ENCODE results near the gene FBXL22.

The FBXL22 gene, protein sequence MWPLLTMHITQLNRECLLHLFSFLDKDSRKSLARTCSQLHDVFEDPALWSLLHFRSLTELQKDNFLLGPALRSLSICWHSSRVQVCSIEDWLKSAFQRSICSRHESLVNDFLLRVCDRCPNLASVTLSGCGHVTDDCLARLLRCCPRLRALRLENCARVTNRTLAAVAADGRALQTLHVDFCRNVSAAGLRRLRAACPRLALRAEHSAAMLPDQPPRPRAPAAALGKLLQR

DNA sequence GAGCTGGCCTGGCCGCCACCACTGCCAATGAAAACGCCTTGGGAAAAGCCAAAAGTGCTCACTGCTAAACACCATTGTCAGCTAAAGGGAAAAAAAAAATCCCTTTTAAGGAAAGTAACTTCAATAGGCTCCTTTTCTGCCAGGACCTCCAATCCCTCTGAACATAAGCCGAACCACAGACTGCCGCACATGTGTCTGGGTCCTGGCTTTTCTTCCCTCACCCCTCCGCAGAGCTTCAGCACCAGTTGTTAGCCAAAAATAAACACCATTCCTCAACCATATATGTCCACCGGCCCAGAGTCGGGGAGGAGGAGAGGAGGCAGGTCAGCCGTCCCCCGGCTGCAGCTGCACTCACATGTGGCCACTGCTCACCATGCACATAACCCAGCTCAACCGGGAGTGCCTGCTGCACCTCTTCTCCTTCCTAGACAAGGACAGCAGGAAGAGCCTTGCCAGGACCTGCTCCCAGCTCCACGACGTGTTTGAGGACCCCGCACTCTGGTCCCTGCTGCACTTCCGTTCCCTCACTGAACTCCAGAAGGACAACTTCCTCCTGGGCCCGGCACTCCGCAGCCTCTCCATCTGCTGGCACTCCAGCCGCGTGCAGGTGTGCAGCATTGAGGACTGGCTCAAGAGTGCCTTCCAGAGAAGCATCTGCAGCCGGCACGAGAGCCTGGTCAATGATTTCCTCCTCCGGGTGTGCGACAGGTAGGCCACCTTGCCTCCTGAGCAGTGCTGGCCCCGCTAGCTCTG lies at the start of gene FBXL22:
Gene FBXL22, plus strand, starts transcription at position 350 of the 753 bp plus-strand sequence. Its CDS starts 6 bp downstream, at position 356.
- DNase-seq = no peak

DNA sequence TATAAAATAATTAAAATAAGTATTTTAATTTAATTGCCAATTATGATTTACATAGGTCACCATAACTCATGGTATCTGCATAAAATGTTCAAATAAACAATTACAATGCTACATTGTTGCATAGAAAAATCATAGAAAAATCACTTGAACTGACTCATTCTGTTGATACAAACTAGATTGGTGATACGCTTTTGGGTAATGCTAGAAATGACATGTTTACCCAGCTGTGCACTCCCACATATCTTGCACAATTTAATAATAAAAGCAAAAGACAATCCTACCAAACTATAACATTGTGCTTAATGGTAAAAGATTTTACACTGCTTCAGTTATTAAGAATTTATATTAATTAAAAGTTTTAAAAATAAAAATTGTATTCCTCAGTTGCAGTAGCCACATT lies 45.8 kb upstream of the FBXL22 start:
- peak; percentile 54 for DNase-seq

DNA sequence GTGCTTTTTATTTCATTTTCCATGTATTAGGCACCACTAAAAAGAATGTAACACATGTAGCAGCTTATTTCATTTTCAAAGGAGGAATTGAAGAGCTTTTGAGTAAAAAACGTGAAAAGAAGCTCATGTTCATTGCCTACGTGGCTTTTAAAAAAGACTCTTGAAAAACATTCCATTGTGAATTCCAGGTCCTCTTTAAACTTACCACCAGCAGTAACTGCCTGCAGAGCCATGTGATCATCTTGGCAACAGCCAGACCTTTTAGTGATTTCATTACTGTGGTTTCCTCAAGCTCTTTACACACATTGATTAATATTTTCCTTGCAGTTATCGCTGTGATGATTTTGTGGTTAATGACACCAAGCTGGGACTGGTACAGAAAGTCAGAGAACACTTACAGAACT lies 43.8 kb upstream of the FBXL22 start:
- DNase-seq = peak; percentile 98

DNA sequence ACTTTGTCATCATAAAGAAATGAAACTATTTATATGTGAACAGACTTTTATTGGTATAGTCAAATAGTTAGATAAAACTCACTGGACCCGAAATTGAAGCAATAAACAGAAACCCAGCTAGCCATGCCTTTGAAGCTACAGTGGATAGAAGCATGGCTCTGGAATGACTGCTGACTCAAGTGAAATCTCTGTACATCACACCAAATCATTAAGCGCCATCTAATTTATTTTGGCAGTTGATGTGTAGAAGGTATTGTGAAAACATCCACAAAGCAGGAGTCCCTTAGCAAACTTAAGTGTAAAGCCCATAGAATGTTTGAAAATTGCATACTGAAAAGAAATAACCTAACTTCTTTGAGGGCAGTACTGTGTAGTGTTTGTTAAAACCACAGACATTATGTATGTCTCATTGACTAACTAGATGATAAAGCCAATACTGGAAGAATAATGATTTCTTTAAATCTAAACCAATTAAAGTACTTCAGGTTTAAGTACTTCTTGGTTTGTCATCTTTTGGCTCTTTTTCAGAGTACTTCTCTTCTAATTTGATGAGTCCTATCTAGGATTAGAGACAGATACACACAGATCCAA lies 42.8 kb upstream of the FBXL22 start:
- DNase-seq = no peak

DNA sequence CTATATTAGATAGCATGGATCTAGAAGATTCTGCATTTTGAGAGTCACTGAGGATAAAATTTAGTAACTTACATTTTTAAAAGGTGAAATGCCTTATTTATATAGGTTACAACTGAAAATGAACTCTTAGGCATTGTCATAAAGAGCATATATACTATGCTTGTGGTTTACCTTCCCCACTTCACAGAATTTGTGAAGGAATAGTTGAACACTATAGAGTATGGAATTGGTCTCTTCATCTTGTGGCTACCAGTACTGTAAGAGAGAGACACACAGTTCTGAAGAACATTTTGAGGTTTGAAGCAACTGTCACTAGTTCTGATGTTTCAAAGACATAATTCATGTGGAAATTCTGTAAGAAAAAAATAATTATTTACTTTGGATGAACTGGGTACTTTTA lies 41.7 kb upstream of the FBXL22 start:
- DNase-seq = no peak

DNA sequence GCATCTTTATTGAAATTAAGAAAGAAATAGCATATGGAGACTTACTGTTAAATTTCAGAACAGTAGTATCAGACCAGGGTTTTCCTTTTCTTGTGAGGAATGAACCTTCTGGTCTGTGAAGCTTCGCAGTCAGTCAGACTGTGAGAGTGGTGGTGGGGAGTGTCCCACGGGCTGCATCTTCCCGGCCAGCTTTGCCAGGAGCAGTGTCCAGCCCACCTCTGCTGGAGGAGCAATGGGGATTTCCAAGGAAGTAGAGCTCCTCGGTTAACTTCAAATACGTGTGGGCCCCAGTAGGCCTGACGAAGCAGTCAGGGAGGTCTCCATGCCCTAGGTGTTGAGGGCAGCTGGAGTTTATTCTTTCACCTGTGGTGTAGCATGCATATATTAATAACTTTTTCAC lies 40.9 kb upstream of the FBXL22 start:
- no peak for DNase-seq

DNA sequence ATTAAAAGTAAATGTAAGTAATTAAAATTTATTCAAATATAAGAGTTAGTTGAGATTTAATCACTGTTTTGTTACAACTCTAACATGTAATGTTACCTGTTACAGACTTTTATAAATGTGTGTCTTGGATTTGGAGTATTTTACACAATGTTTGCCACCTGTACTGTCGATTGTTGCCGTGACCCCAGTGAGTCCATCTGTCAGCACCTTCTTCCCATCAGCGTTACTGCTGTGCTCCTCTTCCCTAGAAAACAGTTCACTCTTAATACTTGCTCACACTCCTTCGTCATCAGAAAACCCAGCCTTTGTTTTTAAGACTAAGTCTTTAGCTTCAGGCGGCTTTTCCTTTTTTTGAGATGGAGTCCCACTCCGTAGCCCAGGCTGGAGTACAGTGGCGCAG lies 40.5 kb upstream of the FBXL22 start:
- no peak for DNase-seq

DNA sequence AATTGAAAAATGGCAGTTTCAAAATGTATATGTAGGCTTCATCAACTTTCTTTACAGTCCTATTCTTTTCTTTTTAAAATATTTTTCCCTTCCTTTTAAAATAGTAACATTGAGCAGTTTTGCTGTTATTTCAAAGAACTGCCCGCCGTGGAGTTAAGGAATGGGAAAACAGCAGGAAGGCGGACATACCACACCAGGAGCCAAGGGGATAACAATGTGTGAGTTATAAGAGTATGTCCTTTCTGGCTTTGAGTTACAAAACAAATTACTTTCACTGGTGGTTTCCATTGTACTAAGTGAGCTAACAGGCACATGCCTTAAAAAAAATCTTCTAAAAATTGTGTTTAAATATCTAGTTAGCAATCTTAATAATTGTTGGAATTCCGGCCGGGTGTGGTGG lies 37.4 kb upstream of the FBXL22 start:
- DNase-seq = no peak

DNA sequence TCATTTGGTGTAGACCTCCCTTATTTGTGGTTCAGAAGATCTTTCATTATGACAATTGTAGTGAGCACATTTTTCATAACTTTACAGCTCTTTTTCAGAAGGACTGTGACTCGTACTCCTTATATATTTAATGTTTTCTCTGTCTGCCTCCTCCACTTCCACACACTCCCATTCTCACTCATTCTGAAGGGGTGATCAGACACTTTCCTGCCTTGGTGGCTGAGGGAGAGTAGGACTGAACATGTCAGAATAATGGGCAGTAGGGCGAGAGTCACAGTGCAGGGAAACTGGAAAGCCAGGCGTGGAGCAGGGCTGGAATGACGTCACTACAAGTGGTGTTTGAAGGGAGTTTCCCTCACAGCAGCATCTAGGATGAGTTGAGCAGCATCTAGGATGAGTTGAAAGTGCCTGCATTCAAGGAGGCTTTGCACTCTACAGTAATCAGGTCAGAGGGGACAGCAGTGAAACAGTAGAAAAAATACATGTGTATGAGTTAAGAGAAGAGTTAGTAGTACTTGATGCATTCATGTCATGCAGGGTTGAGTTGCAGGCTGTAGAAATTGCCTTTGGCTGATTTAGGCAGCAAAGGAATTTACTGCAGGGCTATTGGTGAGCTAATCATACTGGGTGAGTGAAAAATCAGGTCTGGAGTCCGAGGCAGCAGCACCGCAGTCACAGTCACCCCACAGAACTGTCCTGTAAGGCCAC lies 36.3 kb upstream of the FBXL22 start:
- DNase-seq = no peak

DNA sequence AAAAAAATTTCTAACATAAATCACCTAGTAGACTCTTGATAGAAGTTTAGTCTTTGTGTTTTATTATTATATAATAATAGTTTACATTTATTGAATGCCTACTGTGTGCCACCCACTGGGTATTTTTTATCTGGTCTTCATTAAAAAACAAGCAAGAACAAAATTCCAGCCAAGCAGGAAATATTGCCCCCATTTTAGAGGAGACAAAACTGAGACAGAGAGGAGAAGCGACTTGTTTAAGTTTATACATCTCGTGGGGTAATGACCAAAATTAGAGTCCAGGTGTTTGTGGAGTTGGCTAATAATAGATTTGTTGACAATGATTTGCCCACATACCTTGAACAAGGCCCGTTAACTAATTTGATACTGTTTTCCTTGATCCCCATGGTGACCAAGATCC lies 33.1 kb upstream of the FBXL22 start:
- DNase-seq = no peak

DNA sequence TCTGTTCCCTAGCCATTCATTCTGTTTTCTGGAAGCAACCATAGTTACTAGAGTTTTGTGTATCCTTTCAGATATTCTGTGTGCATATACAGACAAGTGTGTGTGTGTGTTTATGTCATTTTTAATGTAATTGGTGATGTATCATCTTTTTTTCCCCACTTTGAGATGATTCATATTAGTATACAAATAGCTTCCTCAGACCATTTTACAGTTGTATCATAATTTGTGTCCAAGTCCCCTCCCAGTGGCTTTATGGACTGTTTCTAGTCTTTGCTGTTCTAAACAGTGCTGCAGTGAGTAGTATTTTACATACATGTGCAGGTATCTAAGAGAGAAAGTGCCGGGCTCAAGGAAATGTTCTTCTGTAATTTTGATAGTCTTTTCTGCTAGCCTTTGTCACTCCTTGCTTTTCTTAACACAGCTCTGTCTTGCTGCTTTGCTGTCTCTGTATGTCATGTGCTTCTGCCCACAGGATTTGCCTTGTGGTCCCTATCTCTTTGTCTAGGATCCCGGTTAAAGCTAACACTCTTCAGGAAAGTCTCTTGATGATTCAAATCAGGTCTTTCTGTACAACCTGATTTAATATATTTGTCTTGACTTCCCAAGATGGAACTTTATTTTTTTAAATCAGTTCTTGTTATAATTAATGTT lies 31.5 kb upstream of the FBXL22 start:
- no peak for DNase-seq

DNA sequence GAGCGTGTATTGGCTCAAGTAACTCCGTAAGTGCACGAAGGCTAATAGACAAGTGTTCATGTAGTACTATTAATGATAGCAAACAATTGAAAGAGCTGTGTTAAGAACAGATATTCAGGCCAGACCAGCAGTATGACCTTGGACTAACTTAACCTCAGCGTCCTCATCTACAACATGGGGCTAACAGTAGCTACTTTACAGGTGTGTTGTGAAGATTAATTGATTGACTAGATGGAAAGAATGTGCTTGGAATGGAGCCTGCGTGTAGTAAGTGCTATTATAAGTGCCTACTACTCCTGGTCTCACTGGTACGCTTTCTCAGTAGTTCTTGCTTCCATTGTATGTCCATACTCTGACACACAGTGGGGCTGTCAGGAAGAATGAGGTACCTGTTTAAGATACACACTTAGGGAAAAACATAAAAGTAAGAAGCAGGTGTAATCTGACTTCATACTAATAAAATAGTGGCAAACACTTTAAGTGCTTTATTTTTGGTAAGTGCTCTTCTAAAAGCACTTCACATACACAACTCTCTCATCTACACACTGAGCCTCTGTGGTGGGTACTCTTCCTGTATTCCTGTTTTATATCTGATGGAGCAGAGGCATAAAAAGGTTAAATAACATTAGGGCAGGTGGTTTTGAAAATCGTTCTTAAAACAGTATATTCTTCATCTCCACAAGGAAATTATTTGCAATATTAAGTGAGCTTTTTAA lies 24.3 kb upstream of the FBXL22 start:
- DNase-seq = no peak

DNA sequence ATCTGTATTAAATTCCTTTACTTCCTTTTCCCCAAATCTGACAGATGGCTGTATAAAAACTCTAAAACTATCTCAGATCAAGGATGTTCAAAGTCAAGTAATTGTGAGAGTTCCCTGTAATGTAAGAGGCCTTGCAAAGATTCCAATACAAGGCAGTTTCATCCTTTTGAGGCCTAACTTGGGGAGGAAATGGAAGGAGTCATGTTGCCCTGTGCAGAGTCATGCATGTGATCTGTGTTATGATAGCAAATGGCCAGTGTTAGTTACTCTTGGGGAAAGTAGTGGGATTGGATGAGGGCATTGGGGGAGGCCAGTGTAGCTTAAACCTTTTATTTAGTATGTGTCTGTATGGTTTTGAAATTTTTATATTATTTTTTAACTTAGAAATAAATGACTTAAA lies 23.7 kb upstream of the FBXL22 start:
- no peak for DNase-seq

DNA sequence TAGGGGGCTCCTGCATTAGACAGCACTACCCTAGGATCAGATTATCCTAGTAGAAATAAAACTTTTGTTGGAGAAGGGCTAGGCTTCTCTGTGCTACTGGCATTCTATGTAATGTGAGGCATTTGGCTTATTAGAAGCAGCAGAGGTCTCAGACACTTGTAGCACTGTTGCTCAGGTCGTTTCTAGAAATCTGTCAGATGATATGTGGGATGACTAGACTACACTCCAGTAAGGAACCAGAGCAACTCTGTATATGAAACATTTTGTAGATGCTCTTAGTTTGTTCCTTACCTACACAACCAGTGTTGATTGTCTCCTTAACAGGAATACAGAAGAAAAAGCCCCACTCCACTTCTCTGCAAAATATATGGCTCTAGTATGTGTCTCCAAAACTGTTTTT lies 21.9 kb upstream of the FBXL22 start:
- no peak for DNase-seq

DNA sequence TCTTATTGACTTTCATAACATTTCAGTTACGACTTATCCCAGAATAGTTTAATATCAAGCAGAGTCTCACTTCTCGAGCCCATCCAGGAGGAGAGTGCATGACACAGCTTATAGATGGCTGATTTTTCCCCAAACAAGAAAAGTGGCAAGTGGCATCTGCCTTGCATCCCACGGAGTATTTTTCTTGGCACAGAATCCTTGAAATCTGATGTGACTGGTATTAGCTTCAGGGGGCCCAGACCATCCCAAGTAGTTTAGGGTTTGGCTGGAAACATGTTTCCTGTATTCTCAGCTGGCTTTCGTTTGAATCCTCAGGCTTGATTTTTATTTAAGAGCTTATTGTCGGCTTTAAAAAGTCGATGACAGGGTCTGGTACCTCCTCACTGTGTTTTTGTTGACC lies 20.7 kb upstream of the FBXL22 start:
- no peak for DNase-seq

DNA sequence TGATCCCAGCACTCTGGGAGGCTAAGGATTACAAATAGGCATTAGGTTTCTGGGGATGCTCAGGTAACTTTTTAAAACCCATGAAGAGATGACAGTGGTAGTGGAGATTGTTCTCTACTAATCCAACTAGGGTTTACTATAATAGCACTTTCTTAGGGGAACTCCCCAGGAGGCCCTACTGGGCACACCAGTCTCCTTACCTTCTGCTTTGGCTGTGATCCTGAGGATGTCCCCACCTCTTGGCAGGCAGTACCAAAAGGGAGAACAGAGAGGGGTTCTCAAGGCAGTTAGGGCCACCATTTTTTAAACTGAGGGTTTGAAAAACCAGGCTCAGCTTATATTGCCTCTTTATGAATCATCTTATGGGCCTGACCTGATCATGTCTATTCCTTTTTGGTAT lies 15.0 kb upstream of the FBXL22 start:
- DNase-seq = no peak

DNA sequence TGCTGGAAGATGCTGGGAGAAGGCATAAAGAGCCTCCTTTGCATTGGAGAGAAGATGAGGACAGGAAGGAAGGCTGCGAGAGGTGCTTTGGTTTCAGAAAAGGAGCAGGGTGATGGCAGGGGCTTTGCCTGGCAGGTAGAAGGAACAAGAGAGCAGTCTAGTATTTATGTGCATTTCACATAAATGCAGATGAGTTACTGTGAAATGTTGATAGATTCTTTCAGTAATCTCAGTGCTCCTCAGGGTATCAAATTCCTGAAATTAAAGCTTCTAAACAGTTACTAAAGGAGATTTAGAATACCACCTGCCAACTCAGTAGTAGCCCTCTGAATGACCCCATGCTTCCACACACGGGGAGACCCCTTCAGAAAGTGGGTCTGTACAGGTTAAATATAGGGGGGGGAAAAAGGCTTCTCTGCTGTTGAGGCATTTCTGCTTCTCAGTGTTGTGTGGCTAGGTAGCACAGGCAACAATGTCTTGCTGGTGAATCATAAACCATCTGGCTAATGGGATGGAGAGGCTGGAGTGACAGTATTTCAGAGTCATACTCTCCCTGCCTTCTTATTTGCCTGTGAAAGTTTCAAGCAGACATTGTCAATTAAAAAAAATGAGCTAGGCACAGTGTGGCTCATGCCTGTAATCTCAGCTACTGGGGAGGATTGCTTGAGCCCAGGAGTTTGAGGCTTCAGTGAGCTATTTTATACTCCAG lies 14.3 kb upstream of the FBXL22 start:
- DNase-seq = peak; percentile 80

DNA sequence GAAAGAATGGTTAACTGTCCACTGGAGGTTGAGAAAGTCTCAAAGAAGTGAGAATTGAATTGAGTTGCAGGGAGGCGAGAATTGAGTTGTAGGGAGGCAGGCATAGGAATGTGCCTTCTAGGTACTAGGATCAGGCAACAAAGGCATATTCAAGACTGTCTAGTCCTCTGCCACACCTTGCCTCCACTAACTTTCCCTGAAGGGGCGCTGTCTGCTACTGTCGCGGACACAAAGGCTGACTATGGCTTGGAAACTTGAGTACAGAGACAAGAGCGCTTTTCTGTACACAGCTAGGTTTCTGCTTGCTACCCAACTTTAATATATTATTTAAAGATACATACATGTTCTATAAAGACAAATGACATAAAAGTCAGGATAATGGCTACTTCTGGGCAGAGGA lies 10.4 kb upstream of the FBXL22 start:
- no peak for DNase-seq

DNA sequence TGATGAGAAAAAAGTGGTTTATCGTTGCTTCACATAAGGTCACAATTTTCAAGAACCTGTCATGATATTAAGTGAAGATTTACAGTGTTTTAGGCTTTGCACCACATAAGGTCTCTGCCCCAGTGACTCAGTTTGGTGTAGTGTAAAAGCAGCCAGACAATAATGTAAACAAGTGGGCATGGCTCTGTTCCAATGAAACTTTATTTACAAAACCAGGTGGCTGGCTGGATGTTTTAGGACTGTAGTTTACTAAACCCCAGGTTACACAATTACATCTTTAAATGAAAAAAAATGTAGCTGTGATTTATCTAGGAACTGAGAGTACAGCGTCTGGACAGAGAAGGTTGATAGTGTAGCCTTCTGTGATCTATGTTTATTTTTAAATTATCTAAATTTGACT lies 9.7 kb upstream of the FBXL22 start:
- DNase-seq = no peak

DNA sequence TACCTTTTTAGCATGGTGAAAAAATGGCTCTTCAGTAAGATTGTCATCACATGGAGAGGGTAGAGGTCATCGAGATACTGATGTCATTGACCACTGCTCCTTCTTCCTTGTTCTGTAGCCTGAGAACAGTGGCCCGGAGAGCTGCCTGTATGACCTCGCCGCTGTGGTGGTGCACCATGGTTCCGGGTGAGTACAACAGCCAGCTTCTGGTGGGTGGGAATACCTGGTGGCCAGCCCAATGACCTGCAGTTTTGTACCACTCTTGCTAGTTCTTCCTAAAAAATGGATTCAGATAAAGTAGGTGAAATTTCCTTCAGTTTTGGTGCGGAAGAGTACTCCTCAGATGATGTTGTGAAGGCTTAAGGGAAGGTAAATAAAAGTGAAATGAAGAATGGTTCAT lies 8.4 kb upstream of the FBXL22 start:
- DNase-seq = no peak

DNA sequence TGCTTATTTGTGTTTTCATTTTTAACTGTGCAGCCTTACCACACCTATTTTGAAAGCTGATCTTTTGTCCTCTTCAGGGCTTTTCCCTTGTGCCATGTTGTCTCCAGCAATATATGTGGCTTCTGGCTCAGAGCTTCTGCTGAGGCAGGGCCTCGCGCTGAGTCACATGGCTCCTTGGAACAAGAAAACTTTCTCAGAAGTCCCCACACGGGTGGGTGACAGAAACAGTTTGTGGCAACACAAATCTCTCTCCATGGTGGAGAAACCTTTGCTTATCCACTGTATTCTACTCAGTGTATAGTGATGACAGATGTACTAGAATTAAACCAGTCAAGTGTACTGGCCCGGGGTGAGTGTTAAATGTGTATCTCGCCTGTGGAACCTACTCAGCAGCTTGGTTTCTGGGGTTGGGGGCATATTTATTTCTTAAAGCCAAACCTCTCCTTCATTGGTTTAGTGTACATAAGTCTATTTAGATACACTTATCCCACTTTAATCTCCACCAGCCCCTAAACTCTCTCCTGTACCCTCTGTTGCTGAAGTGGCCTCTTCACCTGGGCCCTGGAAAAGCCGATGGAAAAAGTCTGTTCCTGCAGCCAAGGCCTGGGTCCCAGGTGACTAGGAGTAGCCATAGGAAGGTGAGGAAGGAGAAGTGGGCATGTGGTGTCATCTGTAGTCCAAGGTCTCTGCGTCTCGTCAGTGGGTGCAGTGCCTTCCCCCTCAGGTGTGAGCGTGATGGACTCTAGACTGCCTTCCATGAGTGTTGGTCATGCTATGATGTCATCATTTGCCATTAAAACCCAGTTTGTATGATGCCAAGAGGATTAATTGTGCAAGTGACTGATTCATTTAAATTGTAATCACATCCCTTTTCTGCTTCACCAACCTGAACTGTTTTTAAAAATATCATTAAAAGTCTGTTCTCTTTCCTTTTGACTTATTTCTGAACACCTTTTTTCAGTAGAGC lies 3.2 kb upstream of the FBXL22 start:
- DNase-seq = no peak
